ENCODE data around the gene DDX3X. TPM values are rescaled to one million over a fixed set of nuclear protein-coding genes. Genes with fewer than 3 reads are reported as not detected.
A peak's percentile ranks its signal among the peaks of the same experiment; 100 is the strongest.
"Not testable (repeated sequence)": the region's sequence is repeated elsewhere in the genome, so short reads cannot be mapped to it uniquely, and the experiment has no call there.

The DDX3X gene
- total and polyA plus RNA-seq, 9 of the 15 experiments (the other 6 are each of a cell fraction or from before 2014, with no cell fraction given): 51.3 to 232 (median 138) TPM

GRCh38 chrX:41388543-41388942, 54.6 kb downstream of the DDX3X start:
- H3K27ac ChIP-seq (ENCODE audit: extremely low read depth, low read depth, low read length): no peak overlapping the region
- no peak for DNase-seq (ENCODE audit: extremely low read depth in 1 of 4, low spot score in 3 of 4)
- in situ Hi-C loops (cut with MboI) (no loop called here), intact Hi-C loops (cut with micrococcal nuclease) (no loop called here)
- ChIA-PET CTCF (ENCODE audit: low intra/inter-chr PET ratio) (no interaction called here), POLR2A (no interaction called here)
- H3K4me3 ChIP-seq: no peak overlapping the region
- H3K9me1 ChIP-seq (ENCODE audit: control insufficient read depth, insufficient read depth, low read length): no peaks in the 10 kb centered on the region
- H3K4me2 ChIP-seq (ENCODE audit: insufficient read depth, low read length): no peak overlapping the region
- no peaks in the 10 kb centered on the region for H3K79me2 ChIP-seq (ENCODE audit: control insufficient read depth, insufficient read depth, low read length)
- peaks cover 0 to 4% of the 10 kb centered on the region in 2 experiments; a peak in 3 of 5 replicates for H3K4me1 ChIP-seq (replicated peaks in 1 of 2; ENCODE audit: control insufficient read depth in 2 of 2, insufficient read depth in 2 of 2, low read length in 2 of 2)
- no peaks in the 10 kb centered on the region for H3K9me3 ChIP-seq (replicated peaks; ENCODE audit: control insufficient read depth, insufficient read depth, low read depth, low read length)
- H2AFZ ChIP-seq (ENCODE audit: low read depth, low read length): no peak overlapping the region
- no peaks in the 10 kb centered on the region for H3K36me3 ChIP-seq (ENCODE audit: control insufficient read depth, insufficient read depth, low read length)
- whole genome bisulfite sequencing (ENCODE audit: insufficient coverage, low coverage, missing lambda C conversion rate): 23% methylated on average over 5 of the region's 8 CpGs
- no peak for FAIRE-seq
- H4K20me1 ChIP-seq (replicated peaks; ENCODE audit: control insufficient read depth, insufficient read depth, low read length): no peaks in the 10 kb centered on the region
- no peak overlapping the region for H3K9ac ChIP-seq (ENCODE audit: insufficient read depth in 1 of 2, low read depth in 2 of 2, low read length in 2 of 2)
- TF ChIP-seq NR2C1 (IDR thresholded peaks at IDR 0.05) (peak; percentile 32; the same call in 1 of the 2 replicates), NR2C1 (tag; IDR thresholded peaks at IDR 0.05) (peak; percentile 53; the same call in 1 of the 2 replicates), KLF6 (CRISPR knock-in tag; IDR thresholded peaks at IDR 0.05; ENCODE audit: borderline replicate concordance) (no peak)
- H3K27me3 ChIP-seq (ENCODE audit: control insufficient read depth in 2 of 2, insufficient read depth in 2 of 2, low read length in 2 of 2): no peaks in the 10 kb centered on the region
- ATAC-seq: no peak
- BruUV-seq (replicated peaks): no TSS peak

GRCh38 chrX:41389311-41389888, 55.4 kb downstream of the DDX3X start:
- no TSS peak for BruUV-seq (replicated peaks)
- Histone ChIP-seq H2AFZ (ENCODE audit: low read depth, low read length) (no peak overlapping the region), H4K20me1 (replicated peaks; ENCODE audit: control insufficient read depth, insufficient read depth, low read length) (no peaks in the 10 kb centered on the region), H3K79me2 (ENCODE audit: control insufficient read depth, insufficient read depth, low read length) (no peaks in the 10 kb centered on the region), H3K4me3 (no peak overlapping the region), H3K9me1 (ENCODE audit: control insufficient read depth, insufficient read depth, low read length) (no peaks in the 10 kb centered on the region), H3K4me1 (replicated peaks in 1 of 2; ENCODE audit: control insufficient read depth in 2 of 2, insufficient read depth in 2 of 2, low read length in 2 of 2) (peaks cover 0 to under 1% of the 10 kb centered on the region in 2 experiments; a peak in 3 of 5 replicates), H3K4me2 (ENCODE audit: insufficient read depth, low read length) (no peak overlapping the region), H3K9ac (ENCODE audit: insufficient read depth in 1 of 2, low read depth in 2 of 2, low read length in 2 of 2) (no peak overlapping the region), H3K36me3 (ENCODE audit: control insufficient read depth, insufficient read depth, low read length) (no peaks in the 10 kb centered on the region), H3K27me3 (ENCODE audit: control insufficient read depth in 2 of 2, insufficient read depth in 2 of 2, low read length in 2 of 2) (no peaks in the 10 kb centered on the region), H3K9me3 (replicated peaks; ENCODE audit: control insufficient read depth, insufficient read depth, low read depth, low read length) (no peaks in the 10 kb centered on the region), H3K27ac (ENCODE audit: extremely low read depth, low read depth, low read length) (no peak overlapping the region)
- CTCF ChIA-PET (ENCODE audit: low intra/inter-chr PET ratio): no interaction called here
- POLR2A ChIA-PET: interaction anchor here (1.1 kb wide), 1 partner anchor 56 kb away, joined by 3 read pairs; no protein-coding TSS in a partner anchor
- DNase-seq (ENCODE audit: extremely low read depth in 1 of 4, low spot score in 3 of 4): no peak
- 27% methylated on average over 6 of the region's 6 CpGs for WGBS (ENCODE audit: insufficient coverage, low coverage, missing lambda C conversion rate)
- TF ChIP-seq CEBPB (tag; IDR thresholded peaks at IDR 0.05) (no peak), FOXJ2 (tag; IDR thresholded peaks at IDR 0.05) (no peak), GTF2F1 (IDR thresholded peaks at IDR 0.05; ENCODE audit: low read depth, low read length) (no peak)
- in situ Hi-C loops (cut with MboI): no loop called here
- intact Hi-C loops (cut with micrococcal nuclease): no loop called here
- no peak for FAIRE-seq
- ATAC-seq: no peak

- H4K20me1 ChIP-seq (replicated peaks; ENCODE audit: control insufficient read depth, insufficient read depth, low read length); in situ Hi-C loops (cut with MboI); H3K9me3 ChIP-seq (replicated peaks; ENCODE audit: control insufficient read depth, insufficient read depth, low read depth, low read length); H3K27ac ChIP-seq (ENCODE audit: extremely low read depth, low read depth, low read length); BruUV-seq (replicated peaks); H3K4me1 ChIP-seq (replicated peaks in 1 of 2; ENCODE audit: control insufficient read depth in 2 of 2, insufficient read depth in 2 of 2, low read length in 2 of 2); FAIRE-seq; CTCF ChIA-PET (ENCODE audit: low intra/inter-chr PET ratio); H3K4me3 ChIP-seq; intact Hi-C loops (cut with micrococcal nuclease); H3K4me2 ChIP-seq (ENCODE audit: insufficient read depth, low read length); H3K9ac ChIP-seq (ENCODE audit: insufficient read depth in 1 of 2, low read depth in 2 of 2, low read length in 2 of 2); DNase-seq (ENCODE audit: extremely low read depth in 1 of 4, low spot score in 3 of 4); H3K9me1 ChIP-seq (ENCODE audit: control insufficient read depth, insufficient read depth, low read length); ATAC-seq; H3K79me2 ChIP-seq (ENCODE audit: control insufficient read depth, insufficient read depth, low read length); H3K27me3 ChIP-seq (ENCODE audit: control insufficient read depth in 2 of 2, insufficient read depth in 2 of 2, low read length in 2 of 2); H3K36me3 ChIP-seq (ENCODE audit: control insufficient read depth, insufficient read depth, low read length); H2AFZ ChIP-seq (ENCODE audit: low read depth, low read length): not testable (repeated sequence)
- POLR2A ChIA-PET: interaction anchor here (1.1 kb wide), 1 partner anchor 57 kb away, joined by 3 read pairs; no protein-coding TSS in a partner anchor
- WGBS (ENCODE audit: insufficient coverage, low coverage, missing lambda C conversion rate): 27% methylated on average over 3 of the region's 7 CpGs
Observed at GRCh38 chrX:41390576-41390975, 56.6 kb downstream of the DDX3X start.
